ENCODE data around the gene CLIP1.

The CLIP1 gene

DNA sequence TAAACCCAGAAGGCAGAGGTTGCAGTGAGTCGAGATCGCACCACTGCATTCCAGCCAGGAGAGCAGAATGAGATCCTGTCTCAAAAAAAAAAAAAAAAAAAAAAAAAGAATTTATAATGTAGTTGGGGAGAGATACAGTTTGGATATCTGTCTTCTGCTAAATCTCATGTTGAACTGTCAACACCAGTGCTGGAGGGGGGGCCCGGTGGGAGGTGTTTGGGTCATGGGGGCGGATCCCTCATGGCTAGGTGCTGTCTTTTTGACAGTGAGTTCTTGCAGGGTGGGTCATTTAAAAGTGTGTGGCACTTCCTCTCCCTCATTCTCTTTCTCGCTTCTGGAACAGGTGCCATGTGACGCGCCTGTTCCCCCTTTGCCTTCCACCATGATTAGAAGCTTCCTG is 32.8 kb downstream of the CLIP1 start:
- no peak overlapping the region for H3K4ac ChIP-seq (ENCODE audit: low read depth, low read length)
- H3K79me2 ChIP-seq (ENCODE audit: control insufficient read depth, insufficient read depth, low read length, poor library complexity) = peaks cover 3% of the 10 kb centered on the region
- H2BK5ac ChIP-seq (ENCODE audit: low read depth, low read length, poor library complexity) = no peak overlapping the region
- WGBS (ENCODE audit: extremely low coverage, insufficient coverage, insufficient read length) = no CpG with 5 or more reads among the region's 7 CpGs
- DNase-seq = peak in 1 of 2 donors; percentile 65
- H2AK5ac ChIP-seq (ENCODE audit: low read length) = no peak overlapping the region
- no peak overlapping the region for H3K14ac ChIP-seq (ENCODE audit: low read length)
- no peak overlapping the region for H2AFZ ChIP-seq (ENCODE audit: insufficient read depth, low read length, poor library complexity)
- no peak overlapping the region for H4K8ac ChIP-seq (ENCODE audit: low read depth, low read length)
- peak overlapping the region; percentile 38 for H3K27ac ChIP-seq (ENCODE audit: low read depth, low read length)
- H4K91ac ChIP-seq (ENCODE audit: low read depth, low read length) = no peak overlapping the region
- H2BK12ac ChIP-seq (ENCODE audit: low read length) = no peak overlapping the region
- H3K4me1 ChIP-seq (ENCODE audit: control insufficient read depth in 1 of 2, insufficient read depth in 2 of 2, low read length in 2 of 2) = peaks cover 3 to 6% of the 10 kb centered on the region in 2 experiments
- H3K4me2 ChIP-seq (ENCODE audit: low read length) = no peak overlapping the region
- no peak overlapping the region for H3K23ac ChIP-seq (ENCODE audit: low read length)
- H2BK120ac ChIP-seq (ENCODE audit: insufficient read depth, low read length, poor library complexity) = no peak overlapping the region
- H3K79me1 ChIP-seq (ENCODE audit: low read length) = peaks cover 2% of the 10 kb centered on the region
- H3K9me3 ChIP-seq (ENCODE audit: insufficient read depth, low read depth, low read length) = no peaks in the 10 kb centered on the region
- H3K18ac ChIP-seq (ENCODE audit: low read length) = no peak overlapping the region
- no peak overlapping the region for H3K9ac ChIP-seq (ENCODE audit: low read length)
- no peak overlapping the region for H3K4me3 ChIP-seq (ENCODE audit: low read depth, low read length)
- no peaks in the 10 kb centered on the region for H3K36me3 ChIP-seq (ENCODE audit: control insufficient read depth in 1 of 2, insufficient read depth in 2 of 2, low read length in 2 of 2)
- no peak overlapping the region for H4K12ac ChIP-seq (ENCODE audit: low read depth, low read length)
- no peaks in the 10 kb centered on the region for H3K27me3 ChIP-seq (ENCODE audit: insufficient read depth, low read length)

DNA sequence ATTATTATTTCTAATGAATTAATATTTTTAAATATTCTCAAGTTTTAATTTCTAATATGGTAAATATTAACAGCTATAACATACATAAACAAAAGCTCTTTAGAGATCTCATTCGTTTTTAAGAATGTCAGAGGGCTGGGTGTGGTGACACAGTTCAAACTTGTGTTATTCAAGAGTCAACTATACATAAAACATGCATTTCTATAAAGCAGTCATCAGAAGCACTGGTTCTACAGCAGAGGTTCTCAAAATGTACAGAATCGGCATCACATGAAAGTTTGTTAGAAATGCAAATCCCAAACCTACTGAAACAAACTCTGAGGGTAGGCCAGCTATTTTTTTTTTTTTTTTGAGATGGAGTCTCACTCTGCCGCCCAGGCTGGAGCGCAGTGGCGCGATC is 34.6 kb downstream of the CLIP1 start:
- no peaks in the 10 kb centered on the region for H3K27me3 ChIP-seq (ENCODE audit: insufficient read depth, low read length)
- H2AFZ ChIP-seq (ENCODE audit: insufficient read depth, low read length, poor library complexity) = no peak overlapping the region
- no peak overlapping the region for H2BK12ac ChIP-seq (ENCODE audit: low read length)
- H4K8ac ChIP-seq (ENCODE audit: low read depth, low read length) = no peak overlapping the region
- H3K36me3 ChIP-seq (ENCODE audit: control insufficient read depth in 1 of 2, insufficient read depth in 2 of 2, low read length in 2 of 2) = no peaks in the 10 kb centered on the region
- H4K12ac ChIP-seq (ENCODE audit: low read depth, low read length) = no peak overlapping the region
- H3K4me3 ChIP-seq (ENCODE audit: low read depth, low read length) = no peak overlapping the region
- H2AK5ac ChIP-seq (ENCODE audit: low read length) = no peak overlapping the region
- H3K18ac ChIP-seq (ENCODE audit: low read length) = no peak overlapping the region
- no peak overlapping the region for H3K4me2 ChIP-seq (ENCODE audit: low read length)
- H3K27ac ChIP-seq (ENCODE audit: low read depth, low read length) = no peak overlapping the region
- no peak overlapping the region for H3K23ac ChIP-seq (ENCODE audit: low read length)
- H2BK120ac ChIP-seq (ENCODE audit: insufficient read depth, low read length, poor library complexity) = no peak overlapping the region
- H3K14ac ChIP-seq (ENCODE audit: low read length) = no peak overlapping the region
- H3K4ac ChIP-seq (ENCODE audit: low read depth, low read length) = no peak overlapping the region
- peaks cover 2% of the 10 kb centered on the region for H3K79me1 ChIP-seq (ENCODE audit: low read length)
- peaks cover 3% of the 10 kb centered on the region for H3K79me2 ChIP-seq (ENCODE audit: control insufficient read depth, insufficient read depth, low read length, poor library complexity)
- no peaks in the 10 kb centered on the region for H3K9me3 ChIP-seq (ENCODE audit: insufficient read depth, low read depth, low read length)
- H4K91ac ChIP-seq (ENCODE audit: low read depth, low read length) = no peak overlapping the region
- no CpG with 5 or more reads among the region's 6 CpGs for WGBS (ENCODE audit: extremely low coverage, insufficient coverage, insufficient read length)
- H3K9ac ChIP-seq (ENCODE audit: low read length) = no peak overlapping the region
- no peak overlapping the region for H2BK5ac ChIP-seq (ENCODE audit: low read depth, low read length, poor library complexity)
- H3K4me1 ChIP-seq (ENCODE audit: control insufficient read depth in 1 of 2, insufficient read depth in 2 of 2, low read length in 2 of 2) = peaks cover 3 to 10% of the 10 kb centered on the region in 2 experiments
- no peak for DNase-seq

- no peak overlapping the region for H2BK5ac ChIP-seq (ENCODE audit: low read depth, low read length, poor library complexity)
- H3K23ac ChIP-seq (ENCODE audit: low read length) = no peak overlapping the region
- H3K18ac ChIP-seq (ENCODE audit: low read length) = no peak overlapping the region
- H3K4ac ChIP-seq (ENCODE audit: low read depth, low read length) = no peak overlapping the region
- peaks cover 8 to 18% of the 10 kb centered on the region in 2 experiments for H3K4me1 ChIP-seq (ENCODE audit: control insufficient read depth in 1 of 2, insufficient read depth in 2 of 2, low read length in 2 of 2)
- H2AFZ ChIP-seq (ENCODE audit: insufficient read depth, low read length, poor library complexity) = no peak overlapping the region
- peaks cover 3% of the 10 kb centered on the region for H3K79me2 ChIP-seq (ENCODE audit: control insufficient read depth, insufficient read depth, low read length, poor library complexity)
- H4K91ac ChIP-seq (ENCODE audit: low read depth, low read length) = no peak overlapping the region
- no peaks in the 10 kb centered on the region for H3K9me3 ChIP-seq (ENCODE audit: insufficient read depth, low read depth, low read length)
- H4K8ac ChIP-seq (ENCODE audit: low read depth, low read length) = no peak overlapping the region
- peaks cover 2% of the 10 kb centered on the region for H3K79me1 ChIP-seq (ENCODE audit: low read length)
- H3K4me2 ChIP-seq (ENCODE audit: low read length) = no peak overlapping the region
- no peak for DNase-seq
- no peak overlapping the region for H2BK120ac ChIP-seq (ENCODE audit: insufficient read depth, low read length, poor library complexity)
- no peak overlapping the region for H3K9ac ChIP-seq (ENCODE audit: low read length)
- no peak overlapping the region for H2AK5ac ChIP-seq (ENCODE audit: low read length)
- no peak overlapping the region for H3K4me3 ChIP-seq (ENCODE audit: low read depth, low read length)
- H3K14ac ChIP-seq (ENCODE audit: low read length) = no peak overlapping the region
- no CpG with 5 or more reads among the region's 13 CpGs for WGBS (ENCODE audit: extremely low coverage, insufficient coverage, insufficient read length)
- no peak overlapping the region for H3K27ac ChIP-seq (ENCODE audit: low read depth, low read length)
- no peak overlapping the region for H2BK12ac ChIP-seq (ENCODE audit: low read length)
- H3K36me3 ChIP-seq (ENCODE audit: control insufficient read depth in 1 of 2, insufficient read depth in 2 of 2, low read length in 2 of 2) = no peaks in the 10 kb centered on the region
- no peaks in the 10 kb centered on the region for H3K27me3 ChIP-seq (ENCODE audit: insufficient read depth, low read length)
- no peak overlapping the region for H4K12ac ChIP-seq (ENCODE audit: low read depth, low read length)
Measured at GRCh38 chr12:122385171-122386016, 37.1 kb downstream of the CLIP1 start.

- Histone ChIP-seq H2BK5ac (ENCODE audit: low read depth, low read length, poor library complexity) (no peak overlapping the region), H3K23ac (ENCODE audit: low read length) (no peak overlapping the region), H4K8ac (ENCODE audit: low read depth, low read length) (no peak overlapping the region), H2AK5ac (ENCODE audit: low read length) (no peak overlapping the region), H3K9ac (ENCODE audit: low read length) (no peak overlapping the region), H3K27me3 (ENCODE audit: insufficient read depth, low read length) (no peaks in the 10 kb centered on the region), H3K27ac (ENCODE audit: low read depth, low read length) (no peak overlapping the region), H3K36me3 (ENCODE audit: control insufficient read depth in 1 of 2, insufficient read depth in 2 of 2, low read length in 2 of 2) (peaks cover 6 to 7% of the 10 kb centered on the region in 2 experiments), H2BK120ac (ENCODE audit: insufficient read depth, low read length, poor library complexity) (no peak overlapping the region), H2AFZ (ENCODE audit: insufficient read depth, low read length, poor library complexity) (no peak overlapping the region), H3K18ac (ENCODE audit: low read length) (no peak overlapping the region), H3K9me3 (ENCODE audit: insufficient read depth, low read depth, low read length) (no peaks in the 10 kb centered on the region), H2BK12ac (ENCODE audit: low read length) (no peak overlapping the region), H3K4me3 (ENCODE audit: low read depth, low read length) (no peak overlapping the region), H3K4me2 (ENCODE audit: low read length) (no peak overlapping the region), H3K4me1 (ENCODE audit: control insufficient read depth in 1 of 2, insufficient read depth in 2 of 2, low read length in 2 of 2) (peaks cover 4 to 16% of the 10 kb centered on the region in 2 experiments), H3K79me1 (ENCODE audit: low read length) (no peaks in the 10 kb centered on the region), H4K91ac (ENCODE audit: low read depth, low read length) (no peak overlapping the region), H3K79me2 (ENCODE audit: control insufficient read depth, insufficient read depth, low read length, poor library complexity) (no peaks in the 10 kb centered on the region), H4K12ac (ENCODE audit: low read depth, low read length) (no peak overlapping the region), H3K14ac (ENCODE audit: low read length) (no peak overlapping the region), H3K4ac (ENCODE audit: low read depth, low read length) (no peak overlapping the region)
- no CpG with 5 or more reads among the region's 6 CpGs for WGBS (ENCODE audit: extremely low coverage, insufficient coverage, insufficient read length)
- no peak for DNase-seq
Measured at GRCh38 chr12:122382919-122383350, 39.5 kb downstream of the CLIP1 start.
